Iris pigment epithelial cell (primary cell): ENCODE measurements around the gene MMP24.
"Not testable (repeated sequence)": the region's sequence is repeated elsewhere in the genome, so short reads cannot be mapped to it uniquely, and the experiment has no call there.

Source experiments
- DNase-seq: peaks from one replicate; pipeline ENCODE4 v3.0.0-alpha.2; 2011; ENCODE audit warnings: low read depth

The MMP24 gene

GRCh38 chr20:35216541-35216940 lies 9.9 kb upstream of the MMP24 start:
- DNase-seq: no peak

- no peak for DNase-seq
Measured at GRCh38 chr20:35223941-35224340, 2.5 kb upstream of the MMP24 start.

- no peak for DNase-seq
Measured at GRCh38 chr20:35224536-35224935, 2.0 kb upstream of the MMP24 start.

- no peak for DNase-seq
Measured at GRCh38 chr20:35225319-35226125, 968 bp upstream of the MMP24 start.

GRCh38 chr20:35226884-35227681 lies 593 bp downstream of the MMP24 start:
- DNase-seq: peak; percentile 42

- DNase-seq: peak; percentile 56
Measured at GRCh38 chr20:35232575-35232974, 6.1 kb downstream of the MMP24 start.

GRCh38 chr20:35235881-35236280 lies 9.4 kb downstream of the MMP24 start:
- no peak for DNase-seq

- no peak for DNase-seq
Measured at GRCh38 chr20:35237486-35237885, 11.0 kb downstream of the MMP24 start.

- no peak for DNase-seq
Measured at GRCh38 chr20:35238170-35238569, 11.7 kb downstream of the MMP24 start.

- no peak for DNase-seq
Measured at GRCh38 chr20:35238735-35239134, 12.2 kb downstream of the MMP24 start.

GRCh38 chr20:35240083-35240810 lies 13.8 kb downstream of the MMP24 start:
- DNase-seq: no peak

GRCh38 chr20:35240811-35241293 lies 14.4 kb downstream of the MMP24 start:
- DNase-seq: no peak

- DNase-seq: no peak
Measured at GRCh38 chr20:35243317-35243716, 16.8 kb downstream of the MMP24 start.

- DNase-seq: no peak
Measured at GRCh38 chr20:35243986-35244385, 17.5 kb downstream of the MMP24 start.

GRCh38 chr20:35246723-35247122 lies 20.2 kb downstream of the MMP24 start:
- DNase-seq: no peak

GRCh38 chr20:35248641-35249475 lies 22.4 kb downstream of the MMP24 start:
- no peak for DNase-seq

GRCh38 chr20:35251613-35251940 lies 25.1 kb downstream of the MMP24 start:
- no peak for DNase-seq

GRCh38 chr20:35252037-35252461 lies 25.6 kb downstream of the MMP24 start:
- DNase-seq: no peak

GRCh38 chr20:35252598-35252997 lies 26.1 kb downstream of the MMP24 start:
- not testable (repeated sequence) for DNase-seq

- no peak for DNase-seq
Measured at GRCh38 chr20:35253010-35253409, 26.5 kb downstream of the MMP24 start.

- no peak for DNase-seq
Measured at GRCh38 chr20:35254448-35254999, 28.0 kb downstream of the MMP24 start.
